T-helper 1 cell treated with Interleukin-12 subunit alpha and Interleukin-12 subunit beta and Interleukin-4 antibody, amounts not matched to agents 30 μg/mL and 1 μg/mL, for 36 hours (primary cell): ENCODE measurements around the gene HAUS7.

Experiments used
- H3K27ac Mint-ChIP-seq: one replicate; pipeline ENCODE4 v1.8.0; 2021; ENCODE audit warnings: mild to moderate bottlenecking, mixed read lengths
- H3K27me3 Mint-ChIP-seq: one replicate; pipeline ENCODE4 v1.8.0; 2021; ENCODE audit warnings: low read depth, mixed read lengths
- H3K36me3 Mint-ChIP-seq: one replicate; pipeline ENCODE4 v1.8.0; 2021; ENCODE audit warnings: low read depth, mixed read lengths
- H3K4me1 Mint-ChIP-seq: one replicate; pipeline ENCODE4 v1.8.0; 2021; ENCODE audit warnings: low read depth, mixed read lengths
- H3K4me3 Mint-ChIP-seq: one replicate; pipeline ENCODE4 v1.8.0; 2021; ENCODE audit warnings: mild to moderate bottlenecking, moderate library complexity, mixed read lengths
- H3K9me3 Mint-ChIP-seq: one replicate; pipeline ENCODE4 v1.8.0; 2021; ENCODE audit warnings: mixed read lengths

HAUS7 gene

DNA sequence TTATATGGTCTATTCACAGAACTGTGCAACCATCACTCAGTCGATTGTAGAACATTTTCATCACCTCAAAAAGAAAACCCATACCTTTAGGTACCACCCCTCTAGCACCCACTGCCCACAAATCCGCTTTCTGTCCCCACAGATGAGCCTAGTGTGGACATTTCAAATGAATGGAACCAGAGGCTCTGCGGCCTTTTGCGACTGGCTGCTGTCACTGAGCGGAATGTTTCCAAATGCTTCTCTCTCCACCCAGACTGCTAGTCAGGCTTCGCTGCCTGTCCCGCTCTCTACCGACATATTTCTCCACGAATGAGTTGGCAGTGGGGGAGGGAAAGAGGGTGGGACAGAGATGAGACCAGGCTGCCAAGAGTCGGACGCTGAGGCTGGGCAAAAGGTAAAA is 22.7 kb upstream of the HAUS7 start:
- H3K9me3 Mint-ChIP-seq = no peaks in the 10 kb centered on the region
- no peak overlapping the region for H3K4me3 Mint-ChIP-seq
- H3K36me3 Mint-ChIP-seq = no peaks in the 10 kb centered on the region
- no peaks in the 10 kb centered on the region for H3K4me1 Mint-ChIP-seq
- H3K27ac Mint-ChIP-seq = no peak overlapping the region
- H3K27me3 Mint-ChIP-seq = no peaks in the 10 kb centered on the region

DNA sequence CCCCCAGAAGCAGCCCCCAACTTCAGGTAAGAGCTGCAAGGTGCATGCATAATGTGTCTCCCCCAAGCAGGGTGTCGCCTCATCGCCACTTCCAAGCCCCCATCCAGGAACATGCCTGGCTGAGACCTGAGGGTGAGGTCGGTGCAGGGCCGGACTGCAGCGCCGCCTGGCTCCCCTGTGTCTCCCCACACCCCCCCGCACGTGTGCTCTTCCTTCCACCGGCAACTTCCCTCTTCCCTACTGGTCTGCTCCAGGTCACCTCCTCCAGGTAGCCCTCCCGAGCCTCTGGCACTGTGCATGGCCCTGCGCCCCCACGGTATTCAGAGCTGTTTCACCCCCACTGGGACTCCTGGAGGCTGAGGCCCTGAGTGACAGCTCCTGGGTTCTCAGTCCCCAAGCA is 22.2 kb upstream of the HAUS7 start:
- Mint-ChIP-seq H3K36me3 (no peaks in the 10 kb centered on the region), H3K9me3 (no peaks in the 10 kb centered on the region), H3K4me3 (no peak overlapping the region), H3K27me3 (no peaks in the 10 kb centered on the region), H3K4me1 (no peaks in the 10 kb centered on the region), H3K27ac (no peak overlapping the region)

DNA sequence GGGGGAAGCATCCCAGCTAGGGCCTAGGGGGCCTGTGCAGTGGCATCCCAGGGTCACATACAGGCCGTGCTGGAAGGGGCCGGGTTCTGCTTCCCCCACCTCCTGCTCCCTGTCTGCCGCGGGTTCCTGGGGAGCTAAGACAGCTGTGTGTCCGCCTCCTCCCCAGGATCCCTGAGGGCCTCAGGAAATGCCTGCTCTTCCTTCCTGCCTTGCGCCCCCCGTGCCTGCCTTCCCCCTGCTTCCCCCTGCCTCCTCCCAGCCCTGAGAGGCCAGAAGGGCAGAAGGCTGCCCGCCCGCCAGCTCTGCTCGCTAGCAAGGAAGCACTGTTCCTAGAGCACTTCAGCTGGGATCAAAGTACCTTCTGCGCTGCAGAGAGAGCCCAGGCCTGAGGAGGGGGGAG is 21.5 kb upstream of the HAUS7 start:
- no peak overlapping the region for H3K27ac Mint-ChIP-seq
- no peaks in the 10 kb centered on the region for H3K36me3 Mint-ChIP-seq
- no peaks in the 10 kb centered on the region for H3K4me1 Mint-ChIP-seq
- no peak overlapping the region for H3K4me3 Mint-ChIP-seq
- no peaks in the 10 kb centered on the region for H3K9me3 Mint-ChIP-seq
- no peaks in the 10 kb centered on the region for H3K27me3 Mint-ChIP-seq

DNA sequence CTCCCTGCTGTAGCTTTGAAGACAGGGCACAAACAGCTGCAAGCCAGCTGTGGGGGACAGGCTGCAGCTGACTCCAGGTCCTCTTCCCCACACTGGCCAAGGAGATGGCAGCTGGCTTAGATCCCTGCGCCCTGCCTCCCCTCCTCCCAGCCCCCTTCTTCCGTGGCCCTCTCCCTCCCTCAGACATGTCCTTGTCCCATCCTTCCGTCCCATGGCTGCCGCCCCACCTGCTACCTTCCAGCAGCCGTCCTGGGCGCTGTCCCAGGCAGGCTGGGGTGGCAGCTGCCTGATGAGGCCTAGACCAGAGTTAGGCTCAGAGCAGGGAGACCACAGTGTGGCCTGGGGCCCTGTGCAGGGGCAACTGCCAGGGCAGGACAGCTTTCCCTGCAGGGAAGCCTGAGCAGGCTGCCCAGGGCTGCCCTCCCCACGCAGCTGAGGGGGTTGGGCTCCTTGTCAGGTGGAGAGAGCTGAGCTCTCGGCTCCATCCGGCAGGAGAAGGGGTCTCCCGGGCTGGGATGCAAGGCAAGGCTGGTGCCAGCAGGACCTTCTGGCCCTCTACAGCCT is 21.1 kb upstream of the HAUS7 start:
- Mint-ChIP-seq H3K27ac (no peak overlapping the region), H3K4me1 (no peaks in the 10 kb centered on the region), H3K27me3 (no peaks in the 10 kb centered on the region), H3K9me3 (no peaks in the 10 kb centered on the region), H3K4me3 (no peak overlapping the region), H3K36me3 (no peaks in the 10 kb centered on the region)

DNA sequence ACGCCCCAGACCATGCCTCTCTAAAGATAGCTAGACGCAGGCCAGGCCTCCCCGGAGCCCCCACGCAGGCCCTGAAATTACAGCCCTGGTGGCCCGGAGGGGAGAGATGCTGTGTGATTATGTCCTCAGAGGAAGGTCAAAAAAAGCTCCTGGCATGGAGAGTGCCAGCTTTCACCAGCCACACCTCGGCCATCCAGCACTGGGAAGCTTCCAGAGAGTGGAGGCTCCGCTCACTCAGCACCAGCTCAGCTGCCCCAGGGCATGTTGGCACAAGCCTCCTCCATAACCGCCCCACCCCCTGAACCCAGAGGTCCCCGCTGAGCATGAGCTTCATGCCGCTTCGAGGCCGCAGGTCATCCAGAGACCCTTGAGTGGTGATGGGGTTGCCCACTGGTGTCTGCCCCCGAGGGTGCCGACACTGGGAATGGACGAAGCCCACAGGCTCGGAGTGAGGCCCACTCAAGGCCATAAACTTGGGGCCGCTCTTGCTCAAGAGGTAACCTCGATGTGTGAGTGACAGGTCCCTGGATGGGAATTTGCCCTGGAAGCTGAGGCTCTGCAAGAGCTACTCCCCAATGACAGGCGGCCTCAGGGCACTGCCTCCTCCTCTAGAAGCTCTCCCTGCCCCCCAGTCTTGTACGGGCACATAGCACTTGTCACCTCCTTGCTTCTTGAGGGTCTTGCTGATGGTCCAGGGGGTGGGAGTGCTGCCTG is 20.0 kb upstream of the HAUS7 start:
- Mint-ChIP-seq H3K27ac (no peak overlapping the region), H3K4me1 (no peaks in the 10 kb centered on the region), H3K4me3 (no peak overlapping the region), H3K27me3 (no peaks in the 10 kb centered on the region), H3K9me3 (no peaks in the 10 kb centered on the region), H3K36me3 (no peaks in the 10 kb centered on the region)

DNA sequence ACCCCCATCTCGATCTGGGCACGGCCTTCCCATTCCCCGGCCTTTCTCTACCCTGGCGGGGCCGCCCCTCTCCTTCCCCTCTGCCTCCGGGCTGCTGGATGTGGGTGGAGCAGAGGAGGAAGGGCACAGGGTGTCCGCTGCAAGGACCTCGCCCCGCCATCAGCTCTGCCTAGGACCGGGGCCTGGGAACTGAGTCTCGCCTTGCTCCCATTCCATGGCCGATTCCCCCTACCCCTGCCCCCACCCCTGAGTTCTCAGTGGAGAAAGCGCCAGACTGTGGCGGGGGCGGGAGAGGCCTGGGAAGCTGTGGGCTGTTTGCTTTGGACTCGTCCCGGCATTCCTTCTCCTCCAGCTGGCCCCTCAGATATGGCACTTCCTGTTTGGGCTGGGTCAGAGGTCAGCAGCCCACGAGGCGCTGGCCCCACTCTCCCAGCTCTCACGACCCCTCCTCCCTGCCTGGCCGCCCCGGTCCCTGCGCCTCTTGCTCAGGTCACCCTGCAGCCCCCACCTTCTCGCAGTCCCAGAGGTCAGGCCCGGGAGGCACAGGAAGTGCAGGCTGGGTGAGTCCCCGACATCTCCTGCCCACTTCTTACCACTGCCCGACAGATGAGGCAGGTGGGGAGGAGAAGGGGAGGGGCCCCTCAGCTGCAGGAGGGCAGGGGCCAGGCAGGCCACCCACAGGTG is 18.0 kb upstream of the HAUS7 start:
- Mint-ChIP-seq H3K4me1 (no peaks in the 10 kb centered on the region), H3K27me3 (no peaks in the 10 kb centered on the region), H3K4me3 (no peak overlapping the region), H3K9me3 (no peaks in the 10 kb centered on the region), H3K36me3 (no peaks in the 10 kb centered on the region), H3K27ac (no peak overlapping the region)

DNA sequence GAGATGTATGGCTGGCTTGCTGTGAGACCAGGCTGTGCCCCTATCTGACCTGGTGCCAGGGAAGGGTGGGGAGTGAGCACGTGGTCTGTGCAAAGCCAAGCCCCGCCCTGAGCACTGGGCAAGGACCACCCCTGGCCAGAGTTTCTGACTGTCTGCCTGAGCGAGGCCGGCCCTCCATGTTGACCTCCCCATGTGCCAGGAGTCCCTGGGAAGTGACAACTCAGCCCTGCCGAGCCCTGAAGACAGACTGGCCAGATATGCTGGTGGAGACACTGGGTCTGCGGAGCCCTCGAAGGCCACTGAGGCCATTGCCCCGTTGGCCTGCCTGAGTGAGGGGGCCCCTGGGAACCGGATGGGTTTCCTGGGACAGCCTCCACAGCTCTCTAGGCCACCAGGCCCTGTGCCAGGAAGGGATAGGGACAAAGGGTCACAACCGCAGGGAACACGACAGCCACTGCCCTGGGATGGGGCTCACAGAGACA is 17.3 kb upstream of the HAUS7 start:
- no peaks in the 10 kb centered on the region for H3K4me1 Mint-ChIP-seq
- H3K27ac Mint-ChIP-seq = no peak overlapping the region
- H3K4me3 Mint-ChIP-seq = no peak overlapping the region
- H3K9me3 Mint-ChIP-seq = no peaks in the 10 kb centered on the region
- no peaks in the 10 kb centered on the region for H3K36me3 Mint-ChIP-seq
- no peaks in the 10 kb centered on the region for H3K27me3 Mint-ChIP-seq

DNA sequence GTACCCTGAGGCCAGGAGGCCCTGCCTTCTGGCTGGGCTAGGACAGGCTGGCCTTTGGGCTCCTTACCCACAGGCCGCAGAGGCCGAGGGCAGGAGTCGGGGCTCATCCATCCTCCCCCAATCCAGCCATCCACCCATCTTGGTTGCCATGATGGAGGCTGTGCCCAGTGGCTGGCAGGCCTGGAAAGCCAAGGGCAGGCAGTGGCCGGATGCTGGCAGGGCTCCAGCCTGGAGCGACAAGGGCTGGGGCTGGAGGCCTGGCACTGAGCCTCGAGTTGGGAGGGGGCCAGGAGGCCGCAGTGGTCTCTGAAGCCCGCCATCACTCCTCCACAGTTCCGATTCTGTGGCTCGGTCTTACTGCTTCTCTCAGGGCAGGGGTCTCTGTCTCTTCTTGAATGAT is 15.8 kb upstream of the HAUS7 start:
- Mint-ChIP-seq H3K27me3 (no peaks in the 10 kb centered on the region), H3K4me1 (no peaks in the 10 kb centered on the region), H3K9me3 (no peaks in the 10 kb centered on the region), H3K27ac (no peak overlapping the region), H3K4me3 (no peak overlapping the region), H3K36me3 (no peaks in the 10 kb centered on the region)

DNA sequence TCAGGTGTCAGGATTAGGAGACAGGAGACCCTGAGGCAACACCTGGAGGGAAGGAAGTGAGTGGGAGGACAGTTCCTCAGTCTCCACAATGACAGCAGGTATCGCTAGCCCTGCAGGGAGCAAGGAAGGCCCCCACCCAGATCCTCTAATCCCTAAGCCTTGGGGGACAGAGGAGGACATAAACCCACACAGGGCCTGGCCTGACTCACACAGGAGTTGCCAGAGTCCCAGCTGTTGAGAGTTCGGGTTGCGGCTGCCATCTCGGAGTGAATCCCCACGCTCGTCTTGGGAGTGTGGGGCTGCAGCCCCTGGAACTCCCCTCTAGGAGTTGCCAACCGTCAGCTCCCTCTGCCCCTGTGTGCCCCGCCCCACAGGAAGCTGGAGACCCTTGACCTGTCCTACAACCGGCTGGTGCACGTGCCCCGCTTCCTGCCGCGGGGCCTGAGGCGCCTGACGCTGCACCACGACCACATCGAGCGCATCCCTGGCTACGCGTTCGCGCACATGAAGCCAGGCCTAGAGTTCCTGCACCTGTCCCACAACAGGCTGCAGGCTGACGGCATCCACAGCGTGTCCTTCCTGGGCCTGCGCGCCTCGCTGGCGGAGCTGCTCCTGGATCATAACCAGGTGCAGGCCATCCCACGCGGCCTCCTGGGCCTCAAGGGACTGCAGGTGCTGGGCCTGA is 15.2 kb upstream of the HAUS7 start:
- Mint-ChIP-seq H3K4me1 (no peaks in the 10 kb centered on the region), H3K27me3 (no peaks in the 10 kb centered on the region), H3K27ac (no peak overlapping the region), H3K4me3 (no peak overlapping the region), H3K36me3 (no peaks in the 10 kb centered on the region), H3K9me3 (no peaks in the 10 kb centered on the region)

DNA sequence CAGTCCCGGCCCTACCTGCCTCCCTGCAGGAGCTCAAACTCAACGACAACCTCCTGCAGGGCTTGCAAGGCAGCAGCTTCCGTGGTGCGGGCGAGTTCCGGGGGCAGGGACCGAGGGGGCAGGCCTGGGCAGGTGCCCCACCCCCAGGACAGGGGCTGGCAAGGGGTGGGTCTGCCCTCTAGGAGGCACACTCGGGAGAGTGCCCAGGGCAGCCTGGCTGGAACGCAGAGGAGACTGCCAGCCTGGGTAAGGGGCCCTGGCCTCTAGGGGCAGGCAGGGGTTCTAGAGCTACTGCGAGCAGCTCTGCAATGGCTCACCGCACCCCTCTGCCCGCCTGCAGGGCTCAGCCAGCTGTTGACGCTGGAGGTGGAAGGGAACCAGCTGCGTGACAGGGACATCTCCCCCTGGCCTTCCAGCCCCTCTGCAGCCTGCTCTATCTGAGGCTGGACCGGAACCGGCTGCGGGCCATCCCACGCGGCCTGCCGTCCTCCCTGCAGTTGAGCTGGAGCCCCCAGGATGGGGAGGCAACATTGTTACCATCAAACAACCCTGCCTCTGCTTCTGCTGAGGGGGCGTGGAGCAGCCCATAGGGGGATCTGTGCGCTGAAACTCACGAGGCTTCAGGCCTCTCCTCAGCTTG is 12.1 kb upstream of the HAUS7 start:
- Mint-ChIP-seq H3K4me3 (no peak overlapping the region), H3K36me3 (no peaks in the 10 kb centered on the region), H3K27ac (no peak overlapping the region), H3K4me1 (no peaks in the 10 kb centered on the region), H3K9me3 (no peaks in the 10 kb centered on the region), H3K27me3 (no peaks in the 10 kb centered on the region)

DNA sequence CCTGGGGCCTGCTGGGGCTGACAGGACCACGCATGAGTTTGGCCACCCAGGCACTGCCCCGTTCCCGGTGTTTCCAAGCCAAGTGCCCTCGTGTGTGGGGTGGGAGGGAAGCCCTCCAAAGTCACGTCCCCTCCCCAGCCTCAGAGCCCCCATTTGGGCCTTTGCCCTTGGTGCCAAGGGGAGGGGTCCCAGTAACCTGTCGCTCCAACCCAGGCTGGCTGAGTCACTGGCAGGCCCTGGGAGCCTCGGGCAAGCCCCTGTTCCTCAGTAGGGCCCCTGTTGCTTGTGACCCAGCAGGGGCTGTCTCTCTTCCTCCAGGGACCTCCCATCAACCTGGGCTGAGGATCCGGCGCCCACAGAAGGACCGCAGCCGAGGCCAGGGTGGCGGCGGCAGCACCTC is 10.7 kb upstream of the HAUS7 start:
- Mint-ChIP-seq H3K36me3 (no peaks in the 10 kb centered on the region), H3K27me3 (peaks cover 2% of the 10 kb centered on the region), H3K9me3 (no peaks in the 10 kb centered on the region), H3K4me1 (no peaks in the 10 kb centered on the region), H3K27ac (no peak overlapping the region), H3K4me3 (no peak overlapping the region)

DNA sequence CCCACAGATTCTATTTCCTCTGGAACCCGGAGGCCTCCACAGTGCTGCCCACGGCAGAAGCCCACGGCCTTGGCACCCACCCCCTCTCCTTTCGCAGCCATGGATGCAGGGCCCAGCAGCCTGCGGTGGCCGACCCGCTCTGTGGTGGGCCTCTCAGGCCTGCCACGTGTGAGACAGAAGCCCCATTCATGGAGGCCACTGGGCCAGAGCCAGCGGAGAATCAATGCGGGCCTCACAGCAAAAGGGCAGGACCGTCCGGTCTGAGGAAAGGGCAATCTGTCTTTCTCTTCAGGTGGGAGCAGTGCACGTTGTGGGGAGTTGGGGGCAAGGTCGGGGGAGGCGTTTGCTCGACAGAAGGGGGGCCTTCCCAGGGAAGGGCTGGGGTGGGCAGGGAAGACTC is 8.4 kb upstream of the HAUS7 start:
- Mint-ChIP-seq H3K4me3 (no peak overlapping the region), H3K27me3 (peaks cover 5% of the 10 kb centered on the region), H3K36me3 (no peaks in the 10 kb centered on the region), H3K9me3 (no peaks in the 10 kb centered on the region), H3K27ac (no peak overlapping the region), H3K4me1 (no peaks in the 10 kb centered on the region)

DNA sequence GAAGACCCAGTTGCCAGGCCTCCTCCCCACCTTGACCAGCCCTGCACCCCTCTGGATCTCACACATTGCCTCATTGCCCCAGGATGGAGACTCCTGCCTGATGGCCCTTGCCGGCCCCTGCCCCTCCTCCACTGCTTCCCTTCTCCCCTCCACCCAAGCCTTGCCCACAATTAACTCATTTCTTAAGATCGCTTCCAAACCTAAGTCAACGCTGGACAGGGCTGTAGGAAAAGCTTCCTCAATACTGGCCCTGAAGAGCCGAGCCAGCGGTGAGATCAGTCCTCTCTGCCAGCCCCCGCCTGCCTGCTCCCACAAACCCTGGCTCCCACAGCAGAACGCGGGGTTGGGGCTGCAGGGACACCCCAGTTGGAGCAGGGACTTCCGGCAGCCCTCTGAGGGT is 7.5 kb upstream of the HAUS7 start:
- Mint-ChIP-seq H3K27ac (no peak overlapping the region), H3K27me3 (peaks cover 8% of the 10 kb centered on the region), H3K9me3 (no peaks in the 10 kb centered on the region), H3K4me1 (no peaks in the 10 kb centered on the region), H3K4me3 (no peak overlapping the region), H3K36me3 (no peaks in the 10 kb centered on the region)

DNA sequence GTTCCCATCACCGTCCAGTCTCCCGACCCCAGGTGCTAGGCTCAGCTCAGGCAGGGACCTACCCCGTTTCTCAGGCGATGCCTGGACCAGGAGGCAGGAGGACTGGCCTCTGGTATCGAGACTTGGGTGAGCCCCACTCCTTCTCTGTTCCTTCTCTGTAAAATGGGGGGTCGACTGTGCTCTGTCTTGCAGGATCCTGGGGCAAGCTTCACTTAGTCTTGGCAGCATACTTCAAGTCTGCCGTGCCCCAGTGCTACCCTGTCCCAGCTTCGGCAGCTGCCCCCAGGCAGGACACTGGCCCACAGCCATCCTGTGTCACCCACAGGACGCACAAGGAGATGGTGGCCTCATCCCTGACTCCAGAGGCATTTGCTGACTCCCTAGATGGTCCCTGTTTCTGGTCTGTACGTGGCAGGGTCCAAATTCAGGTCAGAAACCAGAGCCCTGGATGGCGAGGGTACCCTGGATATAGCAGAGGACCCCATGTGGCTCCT is 7.0 kb upstream of the HAUS7 start:
- Mint-ChIP-seq H3K9me3 (no peaks in the 10 kb centered on the region), H3K27me3 (peaks cover 8% of the 10 kb centered on the region), H3K4me1 (no peaks in the 10 kb centered on the region), H3K4me3 (no peak overlapping the region), H3K27ac (no peak overlapping the region), H3K36me3 (no peaks in the 10 kb centered on the region)
